HG02870 (cell line): ENCODE data around the gene ATG13.
"Not testable (repeated sequence)": the region's sequence is repeated elsewhere in the genome, so short reads cannot be mapped to it uniquely, and the experiment has no call there.

ENCODE experiments used
- ATAC-seq: cut with Tn5 transposase; IDR thresholded peaks from one replicate; pipeline ENCODE4 v1.9.1; 2021; ENCODE audit warnings: mild to moderate bottlenecking, moderate library complexity; ENCODE audit not compliant: unreplicated experiment

The ATG13 gene

GRCh38 chr11:46694607-46695006 lies 77.3 kb downstream of the ATG13 start:
- no peak for ATAC-seq

- ATAC-seq: no peak
These were observed 78.2 kb downstream of the ATG13 start for GRCh38 chr11:46695345-46696211.

- no peak for ATAC-seq
These were observed 78.8 kb downstream of the ATG13 start for GRCh38 chr11:46696212-46696558.

- ATAC-seq: no peak
These were observed 80.0 kb downstream of the ATG13 start for GRCh38 chr11:46697303-46697702.

GRCh38 chr11:46697723-46698122 lies 80.4 kb downstream of the ATG13 start:
- ATAC-seq: no peak

- ATAC-seq: no peak
These were observed 81.2 kb downstream of the ATG13 start for GRCh38 chr11:46698597-46698996.

- peak; percentile 91 for ATAC-seq
These were observed 83.1 kb downstream of the ATG13 start, which contains the start of the genes ARHGAP1 and ZNF408 for GRCh38 chr11:46700241-46701077. Gene ARHGAP1, minus strand, starts transcription at chr11:46700619. Its CDS starts 4,512 bp downstream, at chr11:46696107. Gene ZNF408, plus strand, starts transcription at chr11:46701031. Its CDS starts 17 bp downstream, at chr11:46701048.

- no peak for ATAC-seq
These were observed 83.8 kb downstream of the ATG13 start for GRCh38 chr11:46701078-46701654.

GRCh38 chr11:46705070-46705688 lies 87.8 kb downstream of the ATG13 start:
- no peak for ATAC-seq

- no peak for ATAC-seq
These were observed 89.5 kb downstream of the ATG13 start for GRCh38 chr11:46706886-46707285.

GRCh38 chr11:46709351-46709750 lies 92.0 kb downstream of the ATG13 start:
- ATAC-seq: not testable (repeated sequence)

GRCh38 chr11:46710821-46711269 lies 93.5 kb downstream of the ATG13 start:
- no peak for ATAC-seq

GRCh38 chr11:46711303-46711702 lies 94.0 kb downstream of the ATG13 start:
- no peak for ATAC-seq

GRCh38 chr11:46712874-46713576 lies 95.7 kb downstream of the ATG13 start:
- ATAC-seq: no peak

GRCh38 chr11:46717825-46718154 lies 100.4 kb downstream of the ATG13 start:
- not testable (repeated sequence) for ATAC-seq

GRCh38 chr11:46718155-46719019 lies 101.0 kb downstream of the ATG13 start:
- no peak for ATAC-seq

GRCh38 chr11:46719048-46719542 lies 101.7 kb downstream of the ATG13 start, which contains the start of gene F2:
Gene F2, plus strand, starts transcription at chr11:46719213. Its CDS starts 23 bp downstream, at chr11:46719236.
- no peak for ATAC-seq

GRCh38 chr11:46719543-46720218 lies 102.3 kb downstream of the ATG13 start:
- ATAC-seq: no peak

- no peak for ATAC-seq
These were observed 103.9 kb downstream of the ATG13 start for GRCh38 chr11:46721286-46721685.
